Esophagus muscularis mucosa (tissue), 4 donors: ENCODE data around the gene ANKS1B. TPM values are rescaled to one million over a fixed set of nuclear protein-coding genes. Genes with fewer than 3 reads are reported as not detected.
A peak's percentile ranks its signal among the peaks of the same experiment; 100 is the strongest.

Source experiments
- DNase-seq: peaks from one replicate; pipeline ENCODE4 v3.0.0-alpha.2; 2017; ENCODE audit errors: extremely low spot score
- H3K27ac ChIP-seq, 4 donors: fragments of 200-600 bp; sonication (generic); replicated peaks in 1 of 4; 1 replicate in 3 of 4; 2 replicates in 1 of 4; pipeline ENCODE4 v1.5.1; 2016 to 2019; ENCODE audit warnings: mild to moderate bottlenecking in 1 of 4
- H3K27me3 ChIP-seq, 4 donors: fragments of 200-600 bp; sonication (generic); one replicate each; pipeline versions ENCODE4 v1.5.1 to v1.6.0; 2016 to 2019
- H3K36me3 ChIP-seq, 4 donors: fragments of 200-600 bp; sonication (generic); one replicate each; pipeline ENCODE4 v1.5.1; 2016 to 2019
- H3K4me1 ChIP-seq, 4 donors: fragments of 200-600 bp; sonication (generic); one replicate each; pipeline ENCODE4 v1.5.1; 2016 to 2019
- H3K4me3 ChIP-seq, 4 donors: fragments of 200-600 bp; sonication (generic); 1 replicate in 2 of 4; 2 replicates in 2 of 4; pipeline ENCODE4 v1.5.1; 2016 to 2019; ENCODE audit warnings: mild to moderate bottlenecking in 4 of 4, moderate library complexity in 1 of 4
- H3K9me3 ChIP-seq, 4 donors: fragments of 200-600 bp; sonication (generic); 1 replicate in 3 of 4; 2 replicates in 1 of 4; pipeline ENCODE4 v1.5.1; 2016 to 2019
- CTCF ChIP-seq, 3 experiments: fragments of 200-600 bp in 2 of 3; fragments of 450-650 bp in 1 of 3; sonication (generic) in 2 of 3; IDR thresholded peaks; one replicate each; pipeline ENCODE4 v1.5.1; 2017 to 2019; ENCODE audit warnings: antibody characterized with exemption in 3 of 3, mild to moderate bottlenecking in 2 of 3, moderate library complexity in 1 of 3
- EP300 ChIP-seq: sonication (generic); formaldehyde crosslinking; IDR thresholded peaks from one replicate; pipeline ENCODE4 v1.6.1; 2017; ENCODE audit warnings: antibody characterized with exemption
- POLR2A ChIP-seq: fragments of 450-650 bp; IDR thresholded peaks from one replicate; pipeline ENCODE4 v1.6.1; 2017; ENCODE audit warnings: antibody characterized with exemption, moderate library complexity, mild to moderate bottlenecking, low read depth
- POLR2AphosphoS5 ChIP-seq, 2 donors: sonication (generic); formaldehyde crosslinking; IDR thresholded peaks; one replicate each; pipeline ENCODE4 v1.6.1; 2017; ENCODE audit warnings: antibody characterized with exemption in 2 of 2
- WGBS: methylation state at CpG from one replicate; pipeline ENCODE4 v1.1.5; 2018; 5-methylcytosine and 5-hydroxymethylcytosine counted together
- intact Hi-C: fragments of 100-400 bp; cut with DNase I; formaldehyde crosslinking; loops from one replicate; pipeline ENCODE4 v1.15.1; 2023
- total RNA-seq, 4 donors: library from RNA; depleted of rRNA; stranded (reverse); fragments of >200 nt; gene quantifications; one replicate each; pipeline versions ENCODE4 v1.1.0 to v1.2.1, GENCODE V29; 2016

ANKS1B gene
- total RNA-seq, 4 donors from 2014 or later: 20.4 to 28.7 (median 21.6) TPM

DNA sequence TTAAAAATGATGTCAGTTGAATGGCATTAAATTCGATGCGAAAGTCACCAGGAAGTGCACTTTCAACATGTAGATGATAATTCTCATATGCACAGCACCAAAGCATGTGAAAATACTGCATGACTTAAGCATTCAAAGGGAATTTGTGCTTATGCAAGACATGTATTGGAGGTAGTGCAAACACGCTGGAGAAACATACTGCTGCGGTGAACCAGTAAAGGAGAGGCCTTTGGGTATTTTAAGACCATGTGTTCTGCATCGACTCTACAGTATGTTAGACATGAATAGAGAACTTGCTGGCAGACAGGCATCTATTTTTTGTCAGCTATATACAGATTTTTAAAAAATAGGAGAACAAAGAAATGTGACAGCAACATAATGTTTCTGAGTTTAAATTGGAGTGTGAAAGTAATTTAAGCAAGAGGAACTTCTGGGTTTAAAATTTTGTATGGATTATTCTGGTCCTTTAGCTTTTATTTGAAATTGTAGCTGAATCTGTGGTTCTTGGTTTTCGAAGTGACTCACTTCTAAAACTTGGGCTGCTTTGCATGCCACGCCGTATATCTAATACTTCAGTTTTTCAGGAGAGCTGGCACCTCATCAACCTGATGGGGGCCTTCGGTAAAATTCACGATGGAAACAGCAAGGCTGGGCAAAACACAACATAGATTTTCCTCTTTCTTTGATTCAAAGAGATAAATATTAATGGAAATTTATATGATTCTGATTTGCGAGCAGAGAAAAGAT lies 930.9 kb downstream of the ANKS1B start:
- H3K27ac ChIP-seq: no peak overlapping the region
- no peaks in the 10 kb centered on the region for H3K9me3 ChIP-seq
- 93% methylated on average over 11 of the region's 11 CpGs for WGBS
- no peak for DNase-seq
- TF ChIP-seq CTCF (IDR thresholded peaks at IDR 0.05) (no peak), EP300 (no peak), POLR2A (no peak), POLR2AphosphoS5 (IDR thresholded peaks at IDR 0.05) (no peak)
- no peaks in the 10 kb centered on the region for H3K4me1 ChIP-seq
- H3K36me3 ChIP-seq: no peaks in the 10 kb centered on the region
- H3K27me3 ChIP-seq: no peaks in the 10 kb centered on the region
- intact Hi-C loops: no loop called here
- H3K4me3 ChIP-seq: no peak overlapping the region

GRCh38 chr12:99049774-99050173 lies 935.0 kb downstream of the ANKS1B start:
- H3K27ac ChIP-seq: no peak overlapping the region
- H3K9me3 ChIP-seq: peaks cover 0 to 20% (median 8%) of the 10 kb centered on the region in 4 donors
- no peaks in the 10 kb centered on the region for H3K36me3 ChIP-seq
- no peaks in the 10 kb centered on the region for H3K4me1 ChIP-seq
- DNase-seq: no peak
- TF ChIP-seq POLR2A (no peak), CTCF (IDR thresholded peaks at IDR 0.05) (no peak), EP300 (no peak), POLR2AphosphoS5 (IDR thresholded peaks at IDR 0.05) (no peak)
- no peaks in the 10 kb centered on the region for H3K27me3 ChIP-seq
- intact Hi-C loops: no loop called here
- WGBS: 42% methylated on average over 3 of the region's 3 CpGs
- H3K4me3 ChIP-seq: no peak overlapping the region

DNA sequence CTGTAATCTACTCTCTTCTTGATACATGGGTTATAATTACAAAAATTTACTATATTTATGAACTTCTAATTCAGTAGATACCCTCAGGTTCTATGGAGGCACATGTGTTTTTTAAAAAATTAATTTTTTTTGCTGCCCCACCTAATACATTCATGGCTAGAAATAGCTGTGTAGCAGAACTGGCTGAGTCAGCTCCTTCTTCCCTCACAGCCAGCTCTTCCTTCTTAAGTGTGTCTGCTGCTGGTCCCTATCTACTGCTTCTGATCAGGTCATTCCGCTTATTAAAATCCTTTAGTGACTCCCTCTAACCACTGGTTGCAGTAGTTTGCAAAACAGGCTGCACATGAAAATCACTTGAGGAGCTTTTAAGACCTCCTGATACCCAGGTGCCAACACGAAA lies 939.6 kb downstream of the ANKS1B start:
- no peaks in the 10 kb centered on the region for H3K36me3 ChIP-seq
- intact Hi-C loops: no loop called here
- WGBS: 96% methylated on average over 2 of the region's 2 CpGs
- no peak for DNase-seq
- no peak overlapping the region for H3K27ac ChIP-seq
- H3K4me1 ChIP-seq: no peaks in the 10 kb centered on the region
- TF ChIP-seq CTCF (IDR thresholded peaks at IDR 0.05) (no peak), POLR2A (no peak), POLR2AphosphoS5 (IDR thresholded peaks at IDR 0.05) (no peak), EP300 (no peak)
- H3K9me3 ChIP-seq: peaks cover 0 to 20% (median 8%) of the 10 kb centered on the region in 4 donors
- H3K27me3 ChIP-seq: no peaks in the 10 kb centered on the region
- H3K4me3 ChIP-seq: no peak overlapping the region

- H3K27me3 ChIP-seq: no peaks in the 10 kb centered on the region
- peak; percentile 73 to 88 (median 82) for TF ChIP-seq CTCF (IDR thresholded peaks at IDR 0.05)
- TF ChIP-seq POLR2A: no peak
- 43% methylated on average over 2 of the region's 2 CpGs for WGBS
- no peak for DNase-seq
- intact Hi-C loops: loop anchor here (5.0 kb wide), 1 partner anchor 724 kb away; no protein-coding TSS in a partner anchor
- H3K9me3 ChIP-seq: peaks cover 0 to 17% (median 8%) of the 10 kb centered on the region in 4 donors
- no peak overlapping the region for H3K27ac ChIP-seq
- no peaks in the 10 kb centered on the region for H3K36me3 ChIP-seq
- H3K4me3 ChIP-seq: no peak overlapping the region
- no peaks in the 10 kb centered on the region for H3K4me1 ChIP-seq
Measured at GRCh38 chr12:99043319-99043914, 941.3 kb downstream of the ANKS1B start.
